ENCODE results near the gene PRKCA. TPM values are rescaled to one million over a fixed set of nuclear protein-coding genes. Genes with fewer than 3 reads are reported as not detected.
"Not testable (repeated sequence)": the region's sequence is repeated elsewhere in the genome, so short reads cannot be mapped to it uniquely, and the experiment has no call there.

The PRKCA gene
- total and polyA plus RNA-seq, 2 donors: 15.6 to 24.4 TPM

DNA sequence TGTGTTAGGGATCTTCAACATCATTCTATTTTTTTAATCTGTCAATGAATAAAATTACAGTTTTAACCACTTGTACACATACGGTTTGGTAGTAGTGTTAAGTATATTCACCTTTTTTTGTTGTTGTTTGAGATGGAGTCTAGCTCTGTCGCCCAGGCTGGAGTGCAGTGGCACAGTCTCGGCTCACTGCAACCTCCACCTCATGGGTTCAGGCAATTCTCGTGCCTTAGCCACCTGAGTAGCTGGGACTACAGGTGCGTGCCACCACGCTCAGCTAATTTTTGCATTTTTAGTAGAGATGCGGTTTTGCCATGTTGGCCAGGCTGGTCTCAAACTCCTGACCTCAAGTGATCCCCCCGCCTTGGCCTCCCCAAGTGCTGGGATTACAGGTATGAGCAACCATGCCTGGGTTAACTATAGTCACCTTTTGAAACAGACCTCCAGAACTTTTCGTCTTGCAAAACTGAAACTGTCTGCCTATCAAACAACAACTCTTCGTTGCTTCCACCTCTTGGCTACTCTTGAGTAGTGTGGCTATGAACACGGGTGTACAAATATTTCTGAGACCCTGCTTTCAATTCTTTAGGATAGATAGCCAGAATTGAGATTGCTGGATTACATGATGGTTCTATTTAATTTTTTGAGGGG lies 97.8 kb downstream of the PRKCA start:
- not testable (repeated sequence) for H3K36me3 ChIP-seq (ENCODE audit: insufficient read depth); H3K27ac ChIP-seq (ENCODE audit: low read depth); DNase-seq (ENCODE audit: extremely low spot score); H3K4me1 ChIP-seq (ENCODE audit: insufficient read depth); H3K4me3 ChIP-seq (ENCODE audit: low read depth, low read length)
- WGBS: 96% methylated on average over 11 of the region's 11 CpGs

- DNase-seq (ENCODE audit: extremely low spot score): no peak
- 2% methylated on average over 1 of the region's 1 CpG for WGBS
- no peak overlapping the region for H3K27ac ChIP-seq (ENCODE audit: low read depth)
Measured at GRCh38 chr17:66400698-66401097, 98.3 kb downstream of the PRKCA start.

GRCh38 chr17:66401364-66401763 lies 99.0 kb downstream of the PRKCA start:
- Histone ChIP-seq H3K36me3 (ENCODE audit: insufficient read depth) (no peaks in the 10 kb centered on the region), H3K4me1 (ENCODE audit: insufficient read depth) (peaks cover 1% of the 10 kb centered on the region), H3K27ac (ENCODE audit: low read depth) (no peak overlapping the region), H3K4me3 (ENCODE audit: low read depth, low read length) (no peak overlapping the region)
- WGBS: 96% methylated on average over 4 of the region's 4 CpGs
- DNase-seq (ENCODE audit: extremely low spot score): no peak

More at GRCh38 chr17:66400698-66401097, 98.3 kb downstream of the PRKCA start:
- H3K4me3 ChIP-seq (ENCODE audit: low read depth, low read length): no peak overlapping the region
- peaks cover 1% of the 10 kb centered on the region for H3K4me1 ChIP-seq (ENCODE audit: insufficient read depth)
- H3K36me3 ChIP-seq (ENCODE audit: insufficient read depth): no peaks in the 10 kb centered on the region

DNA sequence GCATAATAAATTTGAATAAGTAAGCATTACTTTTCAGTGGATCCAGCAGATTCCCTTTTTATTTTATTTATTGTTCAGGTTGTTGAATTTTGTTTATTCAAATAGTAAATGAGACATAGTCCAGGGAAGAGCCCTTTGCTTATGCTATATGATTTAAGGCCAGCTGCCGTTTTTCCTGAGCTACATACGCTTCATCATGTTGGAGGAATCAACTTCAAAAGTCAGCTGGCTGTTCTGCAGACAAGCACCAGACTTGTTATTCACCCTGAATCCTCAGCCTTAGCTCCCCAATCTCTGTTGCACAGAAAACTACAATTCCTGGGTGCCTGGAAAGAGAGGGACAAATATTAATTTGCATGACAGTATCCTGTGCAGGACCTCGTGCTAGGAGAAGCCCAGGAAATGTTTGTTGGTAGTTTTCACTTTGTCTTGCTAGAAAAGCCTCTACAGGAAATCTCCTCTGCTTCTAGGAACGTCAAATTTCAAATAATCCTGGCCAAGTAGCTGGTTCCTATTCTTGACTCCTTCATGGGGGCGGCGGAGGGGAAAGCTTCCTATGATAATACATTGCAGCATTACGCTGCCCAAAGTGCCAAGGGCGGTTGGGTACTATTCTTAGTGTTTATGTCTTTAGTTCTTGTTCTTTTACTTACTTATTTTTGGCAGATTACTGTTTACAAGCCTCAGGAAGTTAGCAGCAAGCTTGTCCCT lies 101.6 kb downstream of the PRKCA start:
- no peak for DNase-seq (ENCODE audit: extremely low spot score)
- WGBS: 35% methylated on average over 8 of the region's 8 CpGs
- H3K4me1 ChIP-seq (ENCODE audit: insufficient read depth): peaks cover 1% of the 10 kb centered on the region
- H3K36me3 ChIP-seq (ENCODE audit: insufficient read depth): no peaks in the 10 kb centered on the region
- H3K4me3 ChIP-seq (ENCODE audit: low read depth, low read length): no peak overlapping the region
- no peak overlapping the region for H3K27ac ChIP-seq (ENCODE audit: low read depth)

- Histone ChIP-seq H3K27ac (ENCODE audit: low read depth) (no peak overlapping the region), H3K4me1 (ENCODE audit: insufficient read depth) (peaks cover 1% of the 10 kb centered on the region), H3K36me3 (ENCODE audit: insufficient read depth) (no peaks in the 10 kb centered on the region), H3K4me3 (ENCODE audit: low read depth, low read length) (no peak overlapping the region)
- 66% methylated on average over 6 of the region's 6 CpGs for WGBS
- no peak for DNase-seq (ENCODE audit: extremely low spot score)
Measured at GRCh38 chr17:66405836-66406677, 103.6 kb downstream of the PRKCA start.

DNA sequence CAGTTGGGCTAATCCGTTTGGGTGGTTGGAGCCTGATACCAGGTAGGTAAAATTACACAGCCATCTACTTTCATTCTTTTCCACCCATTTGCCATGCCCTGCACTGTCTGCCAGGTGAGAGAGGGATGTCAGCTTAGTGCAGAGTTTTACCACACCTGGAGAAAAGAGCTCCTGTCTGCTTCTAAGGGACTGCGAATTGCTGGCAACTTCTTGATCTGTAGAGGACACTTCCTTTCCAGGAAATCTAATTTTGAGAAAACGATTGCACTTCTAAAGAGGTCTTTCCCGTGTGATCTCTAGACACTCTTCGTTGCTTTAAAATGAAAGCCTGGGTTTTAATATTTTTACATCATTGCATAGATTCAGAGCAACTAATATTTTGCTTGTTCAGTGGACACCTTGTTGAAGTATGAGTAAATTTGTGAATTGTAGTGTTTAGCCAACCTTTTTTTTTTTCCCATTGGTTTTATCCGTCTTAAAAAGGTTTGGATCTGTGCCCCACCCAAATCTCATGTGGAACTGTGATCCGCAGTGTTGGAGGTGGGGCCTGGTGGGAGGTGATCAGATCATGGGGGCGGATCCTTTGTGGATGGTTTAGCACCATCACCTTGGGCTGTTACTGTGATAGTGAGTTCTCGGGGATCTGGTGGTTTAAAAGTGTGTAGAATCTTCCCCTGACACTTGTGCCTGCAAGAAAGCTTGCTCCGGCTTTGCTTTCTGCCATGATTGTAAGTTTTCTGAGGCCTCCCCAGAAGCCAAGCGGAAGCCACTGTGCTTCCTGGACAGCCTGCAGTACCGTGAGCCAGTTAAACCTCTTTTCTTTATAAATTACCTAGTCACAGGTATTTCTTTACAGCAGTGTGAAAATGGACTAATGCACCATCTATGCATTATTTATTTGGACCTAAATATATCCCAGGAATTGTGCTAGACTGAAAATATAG lies 104.6 kb downstream of the PRKCA start:
- no peaks in the 10 kb centered on the region for H3K36me3 ChIP-seq (ENCODE audit: insufficient read depth)
- peaks cover 1% of the 10 kb centered on the region for H3K4me1 ChIP-seq (ENCODE audit: insufficient read depth)
- H3K27ac ChIP-seq (ENCODE audit: low read depth): no peak overlapping the region
- 86% methylated on average over 12 of the region's 12 CpGs for WGBS
- DNase-seq (ENCODE audit: extremely low spot score): no peak
- H3K4me3 ChIP-seq (ENCODE audit: low read depth, low read length): no peak overlapping the region

- peaks cover under 1% of the 10 kb centered on the region for H3K4me1 ChIP-seq (ENCODE audit: insufficient read depth)
- DNase-seq (ENCODE audit: extremely low spot score): no peak
- H3K27ac ChIP-seq (ENCODE audit: low read depth): no peak overlapping the region
- no peaks in the 10 kb centered on the region for H3K36me3 ChIP-seq (ENCODE audit: insufficient read depth)
- no peak overlapping the region for H3K4me3 ChIP-seq (ENCODE audit: low read depth, low read length)
- WGBS: 95% methylated on average over 4 of the region's 4 CpGs
Measured at GRCh38 chr17:66407864-66408263, 105.5 kb downstream of the PRKCA start.

DNA sequence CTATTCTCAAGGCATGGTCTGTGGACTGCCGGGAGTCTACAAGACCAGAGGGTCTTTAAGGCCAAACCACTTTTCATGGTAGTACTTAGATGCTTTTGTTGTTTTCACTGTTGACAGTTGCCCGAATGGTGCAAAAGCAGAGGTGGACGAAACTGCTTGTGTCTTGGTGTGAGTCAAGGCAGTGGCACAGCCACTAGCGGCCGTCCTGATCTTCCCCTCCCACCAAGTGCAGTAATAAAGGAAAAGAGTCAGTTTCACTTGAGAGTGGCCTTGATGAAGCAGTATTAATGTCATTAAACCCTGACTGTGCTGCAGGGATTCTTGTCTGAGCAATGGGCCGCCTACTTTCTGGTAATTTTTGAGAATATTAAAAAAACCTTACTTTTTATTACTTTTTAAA lies 109.1 kb downstream of the PRKCA start:
- H3K4me1 ChIP-seq (ENCODE audit: insufficient read depth): no peaks in the 10 kb centered on the region
- H3K36me3 ChIP-seq (ENCODE audit: insufficient read depth): no peaks in the 10 kb centered on the region
- WGBS: 91% methylated on average over 6 of the region's 6 CpGs
- no peak overlapping the region for H3K27ac ChIP-seq (ENCODE audit: low read depth)
- DNase-seq (ENCODE audit: extremely low spot score): no peak
- H3K4me3 ChIP-seq (ENCODE audit: low read depth, low read length): no peak overlapping the region

GRCh38 chr17:66412857-66413558 lies 110.6 kb downstream of the PRKCA start:
- Histone ChIP-seq H3K36me3 (ENCODE audit: insufficient read depth) (no peaks in the 10 kb centered on the region), H3K27ac (ENCODE audit: low read depth) (no peak overlapping the region), H3K4me1 (ENCODE audit: insufficient read depth) (no peaks in the 10 kb centered on the region), H3K4me3 (ENCODE audit: low read depth, low read length) (no peak overlapping the region)
- DNase-seq (ENCODE audit: extremely low spot score): no peak
- 81% methylated on average over 8 of the region's 8 CpGs for WGBS

DNA sequence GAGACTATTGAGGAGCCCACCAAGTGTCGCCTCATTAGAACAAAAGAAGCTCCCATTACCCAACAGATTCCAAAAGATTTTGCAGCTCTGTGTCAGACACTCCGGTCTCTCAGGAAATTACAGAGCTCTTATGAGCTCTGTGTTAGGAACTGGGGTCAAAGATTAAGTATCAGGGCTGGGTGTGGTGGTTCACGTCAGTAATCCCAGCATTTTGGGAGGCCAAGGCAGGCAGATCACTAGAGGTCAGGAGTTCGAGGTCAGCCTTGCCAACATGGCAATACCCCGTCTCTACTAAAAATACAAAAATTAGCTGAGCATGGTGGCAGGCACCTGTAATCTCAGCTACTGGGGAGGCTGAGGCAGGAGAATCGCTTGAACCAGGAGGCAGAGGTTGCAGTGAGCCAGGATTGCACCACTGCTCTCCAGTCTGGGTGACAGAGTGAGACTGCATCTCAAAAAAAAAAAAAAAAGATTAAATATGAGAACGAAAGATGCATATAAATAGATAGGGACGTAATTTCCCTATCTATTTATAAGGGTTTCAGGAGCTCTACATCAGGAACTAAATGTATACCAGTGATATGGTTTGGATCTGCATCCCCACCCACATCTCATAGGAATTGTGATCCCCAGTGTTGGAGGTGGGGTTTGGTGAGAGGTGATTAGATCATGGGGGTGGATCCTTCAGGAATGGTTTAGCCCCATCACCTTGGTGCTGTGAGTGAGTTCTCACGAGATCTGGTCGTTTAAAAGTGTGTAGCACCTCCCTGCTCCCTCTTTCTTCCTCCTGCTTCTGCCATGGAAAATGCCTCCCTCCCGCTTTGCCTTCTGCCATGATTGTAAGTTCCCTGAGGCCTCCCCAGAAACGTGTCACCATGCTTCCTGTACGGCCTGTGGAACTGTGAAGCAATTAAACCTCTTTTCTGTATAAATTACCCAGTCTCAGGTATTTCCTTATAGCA lies 111.4 kb downstream of the PRKCA start:
- no peak for DNase-seq (ENCODE audit: extremely low spot score)
- Histone ChIP-seq H3K27ac (ENCODE audit: low read depth) (no peak overlapping the region), H3K4me1 (ENCODE audit: insufficient read depth) (no peaks in the 10 kb centered on the region), H3K36me3 (ENCODE audit: insufficient read depth) (no peaks in the 10 kb centered on the region), H3K4me3 (ENCODE audit: low read depth, low read length) (no peak overlapping the region)
- whole genome bisulfite sequencing: 81% methylated on average over 13 of the region's 13 CpGs

- Histone ChIP-seq H3K27ac (ENCODE audit: low read depth) (no peak overlapping the region), H3K36me3 (ENCODE audit: insufficient read depth) (no peaks in the 10 kb centered on the region), H3K4me1 (ENCODE audit: insufficient read depth) (no peaks in the 10 kb centered on the region), H3K4me3 (ENCODE audit: low read depth, low read length) (no peak overlapping the region)
- 87% methylated on average over 4 of the region's 4 CpGs for WGBS
- DNase-seq (ENCODE audit: extremely low spot score): no peak
Measured at GRCh38 chr17:66414561-66415175, 112.3 kb downstream of the PRKCA start.
